Hepatocyte (in vitro differentiated cells): ENCODE data around the gene ARHGEF4. TPM values are rescaled to one million over a fixed set of nuclear protein-coding genes. Genes with fewer than 3 reads are reported as not detected.

Experiments used
- DNase-seq: peaks from one replicate; pipeline ENCODE4 v3.0.0-alpha.2; 2016; ENCODE audit warnings: low spot score
- H2AFZ ChIP-seq: fragments of 200-600 bp; sonication (generic); 2 replicates; pipeline ENCODE4 v1.6.0; 2016; ENCODE audit warnings: antibody characterized with exemption, mild to moderate bottlenecking
- H3K27ac ChIP-seq: fragments of 200-600 bp; sonication (generic); 2 replicates; pipeline ENCODE4 v1.5.1; 2016; ENCODE audit warnings: mild to moderate bottlenecking
- H3K27me3 ChIP-seq: fragments of 200-600 bp; sonication (generic); 2 replicates; pipeline ENCODE4 v1.6.1; 2016
- H3K36me3 ChIP-seq: fragments of 200-600 bp; sonication (generic); replicated peaks from 2 replicates; pipeline ENCODE4 v1.5.1; 2016; ENCODE audit warnings: low read depth; ENCODE audit not compliant: insufficient read depth
- H3K4me1 ChIP-seq: fragments of 200-600 bp; sonication (generic); 2 replicates; pipeline ENCODE4 v1.5.1; 2016; ENCODE audit warnings: mild to moderate bottlenecking, moderate library complexity; ENCODE audit not compliant: insufficient read depth
- H3K4me2 ChIP-seq: fragments of 200-600 bp; sonication (generic); 2 replicates; pipeline ENCODE4 v1.6.0; 2016
- H3K4me3 ChIP-seq: fragments of 200-600 bp; sonication (generic); 2 replicates; pipeline ENCODE4 v1.5.1; 2016; ENCODE audit warnings: mild to moderate bottlenecking
- H3K79me2 ChIP-seq: fragments of 200-600 bp; sonication (generic); 2 replicates; pipeline ENCODE4 v1.6.0; 2017; ENCODE audit warnings: mild to moderate bottlenecking
- H3K9me2 ChIP-seq: fragments of 200-600 bp; sonication (generic); replicated peaks from 2 replicates; pipeline ENCODE4 v1.6.0; 2017; ENCODE audit warnings: mild to moderate bottlenecking; ENCODE audit not compliant: insufficient read depth
- H3K9me3 ChIP-seq: fragments of 200-600 bp; sonication (generic); 2 replicates; pipeline ENCODE4 v1.5.1; 2016; ENCODE audit warnings: low read depth, mild to moderate bottlenecking
- H4K20me1 ChIP-seq: fragments of 200-600 bp; sonication (generic); 2 replicates; pipeline ENCODE4 v1.6.0; 2016; ENCODE audit warnings: mild to moderate bottlenecking; ENCODE audit not compliant: insufficient read depth, poor library complexity, severe bottlenecking
- CTCF ChIP-seq: fragments of 200-600 bp; sonication (generic); IDR thresholded peaks from 2 replicates; pipeline ENCODE4 v1.5.1; 2016; ENCODE audit warnings: antibody characterized with exemption, mild to moderate bottlenecking; ENCODE audit not compliant: poor library complexity
- EZH2 ChIP-seq: fragments of 200-600 bp; sonication (generic); IDR thresholded peaks from 2 replicates; pipeline ENCODE4 v1.6.1; 2016; ENCODE audit warnings: antibody characterized with exemption, mild to moderate bottlenecking, borderline replicate concordance
- EZH2phosphoT487 ChIP-seq: fragments of 200-600 bp; sonication (generic); IDR thresholded peaks from one replicate; pipeline ENCODE4 v1.6.1; 2018; ENCODE audit warnings: antibody characterized with exemption, mild to moderate bottlenecking, low read depth, moderate library complexity; ENCODE audit not compliant: unreplicated experiment, severe bottlenecking
- WGBS: methylation state at CpG from one replicate; pipeline ENCODE4 v1.1.6; 2016; ENCODE audit warnings: low lambda C conversion rate; ENCODE audit errors: missing lambda C conversion rate; 5-methylcytosine and 5-hydroxymethylcytosine counted together
- polyA plus RNA-seq: library from polyadenylated mRNA; unstranded; fragments of >200 nt; fragmentation: Nextera tagmentation; extraction: Ambion mirVana; gene quantifications from 2 replicates; pipeline ENCODE4 v1.2.1, GENCODE V29; 2016
- total RNA-seq: library from RNA; depleted of rRNA; stranded (reverse); fragments of >200 nt; gene quantifications from 2 replicates; pipeline ENCODE4 v1.2.3, GENCODE V29; 2014

Gene ARHGEF4
- total and polyA plus RNA-seq, 2 experiments from 2014 or later, result 11.2 to 15.8 TPM

- H3K4me2 ChIP-seq, result no peak overlapping the region
- no peaks in the 10 kb centered on the region for H3K9me3 ChIP-seq
- no peak for DNase-seq
- H3K4me3 ChIP-seq, result no peak overlapping the region
- no peaks in the 10 kb centered on the region for H3K79me2 ChIP-seq
- no peak for TF ChIP-seq EZH2phosphoT487
- no peak for TF ChIP-seq CTCF
- TF ChIP-seq EZH2, result no peak
- no peaks in the 10 kb centered on the region for H3K36me3 ChIP-seq
- no peaks in the 10 kb centered on the region for H3K9me2 ChIP-seq
- H3K27me3 ChIP-seq, result no peaks in the 10 kb centered on the region
- H4K20me1 ChIP-seq, result no peaks in the 10 kb centered on the region
- no peak overlapping the region for H2AFZ ChIP-seq
- no peaks in the 10 kb centered on the region for H3K4me1 ChIP-seq
- H3K27ac ChIP-seq, result no peak overlapping the region
- 95% methylated on average over 18 of the region's 19 CpGs for WGBS
Observed at GRCh38 chr2:130847776-130848525, 11.2 kb downstream of the ARHGEF4 start.

- Histone ChIP-seq H3K4me3 (no peak overlapping the region), H3K4me2 (no peak overlapping the region), H3K36me3 (no peaks in the 10 kb centered on the region), H3K4me1 (no peaks in the 10 kb centered on the region), H3K79me2 (no peaks in the 10 kb centered on the region), H3K27me3 (no peaks in the 10 kb centered on the region), H3K9me3 (no peaks in the 10 kb centered on the region), H3K27ac (no peak overlapping the region), H2AFZ (no peak overlapping the region), H3K9me2 (no peaks in the 10 kb centered on the region), H4K20me1 (no peaks in the 10 kb centered on the region)
- WGBS, result 86% methylated on average over 12 of the region's 12 CpGs
- TF ChIP-seq EZH2 (no peak), EZH2phosphoT487 (no peak), CTCF (no peak)
- no peak for DNase-seq
Observed at GRCh38 chr2:130848526-130849210, 12.0 kb downstream of the ARHGEF4 start.

GRCh38 chr2:130849896-130850787 is 13.4 kb downstream of the ARHGEF4 start:
- H2AFZ ChIP-seq, result no peak overlapping the region
- TF ChIP-seq EZH2, result no peak
- no peak for TF ChIP-seq EZH2phosphoT487
- no peak for TF ChIP-seq CTCF
- no peak overlapping the region for H3K4me3 ChIP-seq
- no peak overlapping the region for H3K4me2 ChIP-seq
- H3K27me3 ChIP-seq, result no peaks in the 10 kb centered on the region
- no peaks in the 10 kb centered on the region for H3K79me2 ChIP-seq
- H3K9me2 ChIP-seq, result no peaks in the 10 kb centered on the region
- H3K27ac ChIP-seq, result no peak overlapping the region
- H4K20me1 ChIP-seq, result no peaks in the 10 kb centered on the region
- no peak for DNase-seq
- H3K9me3 ChIP-seq, result no peaks in the 10 kb centered on the region
- no peaks in the 10 kb centered on the region for H3K36me3 ChIP-seq
- 81% methylated on average over 10 of the region's 10 CpGs for whole genome bisulfite sequencing
- H3K4me1 ChIP-seq, result no peaks in the 10 kb centered on the region
